Activated CD4-positive, CD25-positive, alpha-beta regulatory T cell treated with anti-CD3 and anti-CD28 coated beads, Interleukin-2, amount 50 U/mL, for 72 hours (primary cell): ENCODE results near the gene SLC44A2.

Experiments used
- DNase-seq: peaks from one replicate; pipeline ENCODE4 v3.0.0; 2021

The SLC44A2 gene

GRCh38 chr19:10683582-10683981, 58.2 kb downstream of the SLC44A2 start:
- DNase-seq: no peak

GRCh38 chr19:10685210-10685609, 59.9 kb downstream of the SLC44A2 start:
- no peak for DNase-seq

- DNase-seq: no peak
Observed at GRCh38 chr19:10686193-10686592, 60.8 kb downstream of the SLC44A2 start.

GRCh38 chr19:10686661-10687517, 61.5 kb downstream of the SLC44A2 start:
- DNase-seq: no peak

GRCh38 chr19:10687518-10688288, 62.4 kb downstream of the SLC44A2 start:
- DNase-seq: no peak

- no peak for DNase-seq
Observed at GRCh38 chr19:10688545-10689280, 63.4 kb downstream of the SLC44A2 start.

GRCh38 chr19:10690341-10690781, 65.0 kb downstream of the SLC44A2 start:
- no peak for DNase-seq

GRCh38 chr19:10691178-10691881, 66.0 kb downstream of the SLC44A2 start:
- no peak for DNase-seq

- no peak for DNase-seq
Observed at GRCh38 chr19:10691883-10692282, 66.5 kb downstream of the SLC44A2 start.

- DNase-seq: no peak
Observed at GRCh38 chr19:10692673-10693264, 67.4 kb downstream of the SLC44A2 start.
